MM.1S (cell line): Measurements from ENCODE around the gene RAPSN.

Experiments
- DNase-seq: peaks from one replicate; pipeline ENCODE4 v3.0.0-alpha.2; 2015
- H2AFZ ChIP-seq: fragments of 300-600 bp; sonication (generic); 2 replicates; pipeline ENCODE4 v1.6.0; 2016; ENCODE audit warnings: antibody characterized with exemption, low read length
- H3F3A ChIP-seq: fragments of 300-600 bp; sonication (generic); 2 replicates; pipeline ENCODE4 v1.6.1; 2016; ENCODE audit warnings: mild to moderate bottlenecking, antibody characterized with exemption, low read length, moderate library complexity, mixed read lengths; ENCODE audit not compliant: insufficient read depth
- H3K27ac ChIP-seq: fragments of 300-600 bp; sonication (generic); 2 replicates; pipeline ENCODE4 v1.5.1; 2016; ENCODE audit warnings: mild to moderate bottlenecking, low read length
- H3K27me3 ChIP-seq: fragments of 300-600 bp; sonication (generic); replicated peaks from 2 replicates; pipeline ENCODE4 v1.6.0; 2016; ENCODE audit warnings: low read length; ENCODE audit not compliant: insufficient read depth
- H3K36me3 ChIP-seq: fragments of 300-600 bp; sonication (generic); replicated peaks from 2 replicates; pipeline ENCODE4 v1.6.1; 2016; ENCODE audit warnings: mild to moderate bottlenecking, low read length, mixed read lengths; ENCODE audit not compliant: insufficient read depth
- H3K4me1 ChIP-seq: fragments of 300-600 bp; sonication (generic); 2 replicates; pipeline ENCODE4 v1.6.1; 2016; ENCODE audit warnings: low read length, mixed read lengths
- H3K4me2 ChIP-seq: fragments of 300-600 bp; sonication (generic); 2 replicates; pipeline ENCODE4 v1.6.0; 2016; ENCODE audit warnings: low read depth, low read length
- H3K4me3 ChIP-seq: fragments of 300-600 bp; sonication (generic); 2 replicates; pipeline ENCODE4 v1.5.1; 2016; ENCODE audit warnings: low read length, mixed read lengths
- H3K79me2 ChIP-seq: fragments of 300-600 bp; sonication (generic); 2 replicates; pipeline ENCODE4 v1.6.1; 2016; ENCODE audit warnings: mixed run types, low read length, mixed read lengths
- H3K9ac ChIP-seq: fragments of 300-600 bp; sonication (generic); 2 replicates; pipeline ENCODE4 v1.6.1; 2016; ENCODE audit warnings: low read length, mixed read lengths
- H3K9me2 ChIP-seq: fragments of 300-600 bp; sonication (generic); replicated peaks from 2 replicates; pipeline ENCODE4 v1.6.1; 2016; ENCODE audit warnings: mild to moderate bottlenecking, low read length, mixed read lengths; ENCODE audit not compliant: insufficient read depth
- H3K9me3 ChIP-seq: fragments of 300-600 bp; sonication (generic); replicated peaks from 2 replicates; pipeline ENCODE4 v1.6.1; 2016; ENCODE audit warnings: mild to moderate bottlenecking, low read length, mixed read lengths; ENCODE audit not compliant: insufficient read depth
- H4K20me1 ChIP-seq: fragments of 300-600 bp; sonication (generic); 2 replicates; pipeline ENCODE4 v1.6.1; 2016; ENCODE audit warnings: mild to moderate bottlenecking, low read length, moderate library complexity, mixed read lengths; ENCODE audit not compliant: insufficient read depth
- EZH2 ChIP-seq: fragments of 300-600 bp; sonication (generic); optimal IDR thresholded peaks from 2 replicates; pipeline ENCODE3; 2017; ENCODE audit warnings: low read depth, mild to moderate bottlenecking, antibody characterized with exemption, low read length, mixed read lengths
- EZH2phosphoT487 ChIP-seq: fragments of 300-600 bp; sonication (generic); IDR thresholded peaks from 2 replicates; pipeline ENCODE4 v1.6.1; 2018; ENCODE audit warnings: antibody characterized with exemption, low read length
- TF ChIP-seq, protein P1 (sequence below): fragments of 300-600 bp; sonication (generic); IDR thresholded peaks from 2 replicates; pipeline ENCODE4 v1.5.1; 2016; ENCODE audit warnings: antibody characterized with exemption, low read length, mixed read lengths

Gene RAPSN

DNA sequence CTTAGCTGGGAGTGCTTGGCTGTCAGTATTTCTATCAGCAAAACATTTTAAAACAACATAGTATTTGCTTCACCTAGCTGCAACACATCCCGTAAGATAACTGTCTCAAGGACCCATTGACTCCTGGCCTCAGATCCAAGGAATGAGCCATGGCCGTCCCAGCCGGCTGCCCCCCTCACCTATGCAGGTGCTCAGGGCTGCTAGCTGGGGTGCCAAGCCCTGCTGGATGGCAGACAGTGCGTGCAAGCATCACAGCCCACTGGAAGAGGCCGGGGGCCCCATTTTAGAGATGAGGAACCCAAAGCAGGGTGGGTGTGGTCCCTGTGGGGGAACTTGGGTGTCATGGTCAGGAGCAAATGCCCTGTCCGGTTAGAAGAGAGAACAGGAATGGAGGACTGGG is 31.2 kb downstream of the RAPSN start:
- no peak overlapping the region for H3K4me2 ChIP-seq
- no peaks in the 10 kb centered on the region for H4K20me1 ChIP-seq
- no peaks in the 10 kb centered on the region for H3K4me1 ChIP-seq
- H3K27ac ChIP-seq, result no peak overlapping the region
- H3K79me2 ChIP-seq, result peaks cover 9% of the 10 kb centered on the region
- no peak overlapping the region for H3K9ac ChIP-seq
- DNase-seq, result no peak
- H3K4me3 ChIP-seq, result no peak overlapping the region
- H3K27me3 ChIP-seq, result no peaks in the 10 kb centered on the region
- no peak overlapping the region for H2AFZ ChIP-seq
- no peak for TF ChIP-seq EZH2
- TF ChIP-seq, protein P1, sequence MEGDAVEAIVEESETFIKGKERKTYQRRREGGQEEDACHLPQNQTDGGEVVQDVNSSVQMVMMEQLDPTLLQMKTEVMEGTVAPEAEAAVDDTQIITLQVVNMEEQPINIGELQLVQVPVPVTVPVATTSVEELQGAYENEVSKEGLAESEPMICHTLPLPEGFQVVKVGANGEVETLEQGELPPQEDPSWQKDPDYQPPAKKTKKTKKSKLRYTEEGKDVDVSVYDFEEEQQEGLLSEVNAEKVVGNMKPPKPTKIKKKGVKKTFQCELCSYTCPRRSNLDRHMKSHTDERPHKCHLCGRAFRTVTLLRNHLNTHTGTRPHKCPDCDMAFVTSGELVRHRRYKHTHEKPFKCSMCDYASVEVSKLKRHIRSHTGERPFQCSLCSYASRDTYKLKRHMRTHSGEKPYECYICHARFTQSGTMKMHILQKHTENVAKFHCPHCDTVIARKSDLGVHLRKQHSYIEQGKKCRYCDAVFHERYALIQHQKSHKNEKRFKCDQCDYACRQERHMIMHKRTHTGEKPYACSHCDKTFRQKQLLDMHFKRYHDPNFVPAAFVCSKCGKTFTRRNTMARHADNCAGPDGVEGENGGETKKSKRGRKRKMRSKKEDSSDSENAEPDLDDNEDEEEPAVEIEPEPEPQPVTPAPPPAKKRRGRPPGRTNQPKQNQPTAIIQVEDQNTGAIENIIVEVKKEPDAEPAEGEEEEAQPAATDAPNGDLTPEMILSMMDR, result no peak
- TF ChIP-seq EZH2phosphoT487, result no peak
- H3K9me2 ChIP-seq, result no peaks in the 10 kb centered on the region
- H3K36me3 ChIP-seq, result peaks cover 14% of the 10 kb centered on the region
- no peaks in the 10 kb centered on the region for H3K9me3 ChIP-seq
- H3F3A ChIP-seq, result no peaks in the 10 kb centered on the region

DNA sequence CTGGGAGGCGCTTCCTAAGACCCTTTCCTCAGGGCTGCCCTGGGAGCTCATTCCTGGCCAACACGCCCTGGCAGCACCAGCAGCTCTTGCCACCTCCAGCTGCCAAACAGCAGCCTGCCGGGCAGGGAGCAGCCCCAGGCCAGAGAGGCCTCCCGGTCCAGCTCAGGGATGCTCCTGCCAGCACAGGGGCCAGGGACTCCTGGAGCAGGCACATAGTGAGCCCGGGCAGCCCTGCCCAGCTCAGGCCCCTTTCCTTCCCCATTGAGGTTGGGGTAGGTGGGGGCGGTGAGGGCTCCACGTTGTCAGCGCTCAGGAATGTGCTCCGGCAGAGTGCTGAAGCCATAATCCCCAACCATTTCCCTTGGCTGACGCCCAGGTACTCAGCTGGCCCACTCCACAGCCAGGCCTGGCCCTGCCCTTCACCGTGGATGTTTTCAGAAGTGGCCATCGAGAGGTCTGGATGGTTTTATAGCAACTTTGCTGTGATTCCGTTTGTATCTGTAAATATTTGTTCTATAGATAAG is 32.9 kb downstream of the RAPSN start:
- Histone ChIP-seq H3K9me2 (no peaks in the 10 kb centered on the region), H3K4me3 (no peak overlapping the region), H3K36me3 (peaks cover 10% of the 10 kb centered on the region)

DNA sequence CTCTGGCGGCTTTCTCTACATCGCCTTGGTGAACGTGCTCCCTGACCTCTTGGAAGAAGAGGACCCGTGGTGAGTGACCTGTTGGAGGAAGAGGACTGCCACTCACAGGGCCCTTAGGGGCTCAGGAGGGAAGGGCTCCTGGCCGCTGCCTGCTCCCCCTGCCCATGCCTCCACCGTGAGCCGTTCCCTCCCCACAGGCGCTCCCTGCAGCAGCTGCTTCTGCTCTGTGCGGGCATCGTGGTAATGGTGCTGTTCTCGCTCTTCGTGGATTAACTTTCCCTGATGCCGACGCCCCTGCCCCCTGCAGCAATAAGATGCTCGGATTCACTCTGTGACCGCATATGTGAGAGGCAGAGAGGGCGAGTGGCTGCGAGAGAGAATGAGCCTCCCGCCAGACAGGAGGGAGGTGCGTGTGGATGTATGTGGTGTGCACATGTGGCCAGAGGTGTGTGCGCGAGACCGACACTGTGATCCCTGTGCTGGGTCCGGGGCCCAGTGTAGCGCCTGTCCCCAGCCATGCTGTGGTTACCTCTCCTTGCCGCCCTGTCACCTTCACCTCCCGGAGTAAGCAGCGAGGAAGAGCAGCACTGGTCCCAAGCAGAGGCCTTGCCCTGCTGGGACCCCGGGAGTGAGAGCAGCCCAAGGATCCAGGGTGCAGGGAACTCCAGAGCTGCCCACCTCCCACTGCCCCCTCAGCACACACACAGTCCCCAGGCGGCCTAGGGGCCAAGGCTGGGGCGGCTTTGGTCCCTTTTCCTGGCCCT is 33.7 kb downstream of the RAPSN start:
- H3K9ac ChIP-seq, result no peak overlapping the region

More for the DNA sequence above, 32.9 kb downstream of the RAPSN start:
- Histone ChIP-seq H3K79me2 (no peaks in the 10 kb centered on the region), H3K27me3 (no peaks in the 10 kb centered on the region), H2AFZ (no peak overlapping the region), H3K4me1 (no peaks in the 10 kb centered on the region), H3K9ac (no peak overlapping the region), H3K4me2 (no peak overlapping the region), H4K20me1 (no peaks in the 10 kb centered on the region), H3K27ac (no peak overlapping the region), H3F3A (no peaks in the 10 kb centered on the region), H3K9me3 (no peaks in the 10 kb centered on the region)
- no peak for DNase-seq
- no peak for TF ChIP-seq EZH2phosphoT487
- no peak for TF ChIP-seq EZH2
- TF ChIP-seq, protein P1, result no peak

More for the DNA sequence above, 33.7 kb downstream of the RAPSN start:
- no peak for DNase-seq
- Histone ChIP-seq H3K27ac (no peak overlapping the region), H4K20me1 (no peaks in the 10 kb centered on the region), H3K27me3 (no peaks in the 10 kb centered on the region), H3K36me3 (peaks cover 5% of the 10 kb centered on the region; the same call in 1 of the 2 replicates), H2AFZ (no peak overlapping the region), H3K4me3 (no peak overlapping the region), H3K4me1 (no peaks in the 10 kb centered on the region), H3F3A (no peaks in the 10 kb centered on the region), H3K4me2 (no peak overlapping the region), H3K9me3 (no peaks in the 10 kb centered on the region), H3K79me2 (no peaks in the 10 kb centered on the region), H3K9me2 (no peaks in the 10 kb centered on the region)
- no peak for TF ChIP-seq EZH2phosphoT487
- TF ChIP-seq, protein P1, result no peak
- TF ChIP-seq EZH2, result no peak
